T-helper 1 cell (primary cell): ENCODE data around the gene FADS1.

ENCODE experiments used
- DNase-seq, 5 donors: peaks; one replicate each; pipeline ENCODE4 v3.0.0-alpha.2; 2012 to 2020

Gene FADS1

GRCh38 chr11:61756452-61757212 lies 60.2 kb downstream of the FADS1 start:
- peak in 1 of 5 donors; percentile 69 for DNase-seq

GRCh38 chr11:61756147-61756451 lies 60.7 kb downstream of the FADS1 start:
- DNase-seq = no peak

- DNase-seq = no peak
Observed at GRCh38 chr11:61754534-61755482, 62.0 kb downstream of the FADS1 start.

- no peak for DNase-seq
Observed at GRCh38 chr11:61753672-61754071, 63.1 kb downstream of the FADS1 start.

GRCh38 chr11:61752925-61753521 lies 63.8 kb downstream of the FADS1 start:
- DNase-seq = no peak

GRCh38 chr11:61752117-61752924 lies 64.5 kb downstream of the FADS1 start, which contains the start of gene MYRF:
Gene MYRF (plus strand): TSS chr11:61752636. CDS start chr11:61752745, 109 bp downstream.
- DNase-seq = peak; percentile 28 to 61 (median 39)

GRCh38 chr11:61751384-61751783 lies 65.4 kb downstream of the FADS1 start:
- DNase-seq = no peak

- no peak for DNase-seq
Observed at GRCh38 chr11:61750631-61751273, 66.1 kb downstream of the FADS1 start.
